Measurements from ENCODE around the gene PSIP1.

DNA sequence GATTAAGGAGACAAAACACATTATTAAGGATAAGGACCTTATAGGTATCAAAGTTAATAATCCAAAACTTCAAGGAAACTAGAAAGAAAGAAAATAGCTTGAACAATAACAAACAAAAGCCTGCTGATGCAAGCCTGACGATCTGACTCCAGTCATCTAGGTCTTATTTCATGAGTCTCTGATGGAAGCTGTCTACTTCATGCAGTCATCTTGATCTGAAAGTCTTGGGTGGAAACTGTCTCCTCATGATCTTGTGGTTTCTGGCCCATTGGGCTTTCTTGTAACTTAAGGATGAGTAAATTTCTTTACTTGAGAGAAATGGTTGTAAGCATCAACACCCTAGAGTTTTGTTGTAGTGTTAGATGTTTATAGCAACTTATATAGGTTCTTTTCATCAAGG, 20.6 kb upstream of the PSIP1 start:
- TF ChIP-seq EZH2 (IDR thresholded peaks at IDR 0.05; ENCODE audit: insufficient read depth, poor library complexity, severe bottlenecking), result no peak
- no peak for TF ChIP-seq EZH2phosphoT487 (IDR thresholded peaks at IDR 0.05; ENCODE audit: insufficient read depth, low read depth)
